ENCODE results near the gene NID2. TPM values are rescaled to one million over a fixed set of nuclear protein-coding genes. Genes with fewer than 3 reads are reported as not detected.

Gene NID2
- total and polyA plus RNA-seq, 10 of the 15 experiments (the other 5 are each of a cell fraction or from before 2014, with no cell fraction given): 0.04 to 0.49 (median 0.23) TPM; not detected in 3

GRCh38 chr14:52076334-52076733 is 7.5 kb upstream of the NID2 start (continued):
- TF ChIP-seq FOS (IDR thresholded peaks at IDR 0.05; ENCODE audit: borderline replicate concordance, extremely low read depth, insufficient read length): no peak
- TF ChIP-seq REST (IDR thresholded peaks at IDR 0.05; ENCODE audit: low read depth, low read length): no peak
- no peak for TF ChIP-seq ZSCAN29 (IDR thresholded peaks at IDR 0.05)

- CTCF ChIA-PET: interaction anchor here (1.5 kb wide), 1 partner anchor 80 kb away, joined by 4 read pairs; no protein-coding TSS in a partner anchor
- Histone ChIP-seq H3K4me2 (ENCODE audit: control insufficient read depth, insufficient read depth) (no peak overlapping the region), H4K20me1 (ENCODE audit: control insufficient read depth, insufficient read depth) (no peaks in the 10 kb centered on the region), H3K36me3 (ENCODE audit: control insufficient read depth in 2 of 2, insufficient read depth in 2 of 2, low read length in 1 of 2) (no peaks in the 10 kb centered on the region), H3K9ac (ENCODE audit: control insufficient read depth, insufficient read depth, low read length) (no peak overlapping the region), H3K27ac (ENCODE audit: control insufficient read depth, insufficient read depth) (no peak overlapping the region), H3K79me2 (ENCODE audit: control insufficient read depth, insufficient read depth, low read length) (no peaks in the 10 kb centered on the region), H3K4me1 (ENCODE audit: control insufficient read depth, insufficient read depth, low read length) (no peaks in the 10 kb centered on the region), H2AFZ (ENCODE audit: control insufficient read depth, low read depth, low read length) (no peak overlapping the region), H3K9me3 (replicated peaks; ENCODE audit: control insufficient read depth, insufficient read depth, low read length) (no peaks in the 10 kb centered on the region), H3K27me3 (replicated peaks in 1 of 2; ENCODE audit: control insufficient read depth in 2 of 2, insufficient read depth in 2 of 2, low read length in 1 of 2) (peaks cover 1 to 4% of the 10 kb centered on the region in 2 experiments), H3K4me3 (no peak overlapping the region)
- in situ Hi-C loops (cut with MboI): no loop called here
- SMC1A ChIA-PET (ENCODE audit: uncharacterized antibody, unreplicated experiment): no interaction called here
- DNase-seq (ENCODE audit: low read depth, low spot score) (no peak), FAIRE-seq (no peak), ATAC-seq (no peak)
- RAD21 ChIA-PET (ENCODE audit: unreplicated experiment): no interaction called here
- intact Hi-C loops (cut with micrococcal nuclease; ENCODE audit: unreplicated experiment): no loop called here
- POLR2A ChIA-PET: no interaction called here
- 33% methylated on average over 4 of the region's 4 CpGs for WGBS (ENCODE audit: insufficient coverage, insufficient replicate concordance, low lambda C conversion rate, missing lambda C conversion rate)
- BruUV-seq (replicated peaks): no TSS peak
- no peak for TF ChIP-seq EED (IDR thresholded peaks at IDR 0.05; ENCODE audit: low read depth)
- TF ChIP-seq ESRRA (IDR thresholded peaks at IDR 0.05; ENCODE audit: low read length): no peak
- TF ChIP-seq RAD21 (IDR thresholded peaks at IDR 0.05; ENCODE audit: insufficient read depth, low read depth, low read length): no peak
- no peak for TF ChIP-seq E2F4 (IDR thresholded peaks at IDR 0.05; ENCODE audit: low read depth, low read length)
- TF ChIP-seq ATF2 (IDR thresholded peaks at IDR 0.05; ENCODE audit: low read length): no peak
- no peak for TF ChIP-seq PBX3 (IDR thresholded peaks at IDR 0.05; ENCODE audit: insufficient replicate concordance, low read depth, low read length)
- no peak for TF ChIP-seq TCF3 (IDR thresholded peaks at IDR 0.05; ENCODE audit: borderline replicate concordance, insufficient read depth, low read depth, low read length)
- no peak for TF ChIP-seq ETV6 (conservative IDR thresholded peaks at IDR 0.05 in 1 of 2, IDR thresholded peaks at IDR 0.05 in 1 of 2; ENCODE audit: borderline replicate concordance in 1 of 2, low read depth in 1 of 2)
- no peak for TF ChIP-seq RELB (IDR thresholded peaks at IDR 0.05; ENCODE audit: low read depth)
- TF ChIP-seq SIX5 (IDR thresholded peaks at IDR 0.05; ENCODE audit: low read depth, low read length, severe bottlenecking): no peak
Measured at GRCh38 chr14:52075371-52075770, 6.5 kb upstream of the NID2 start.

All from GM12878 (cell line).